B cell (primary cell): Measurements from ENCODE around the gene FMNL1. TPM values are rescaled to one million over a fixed set of nuclear protein-coding genes. Genes with fewer than 3 reads are reported as not detected.

Source experiments
- ATAC-seq: fragments of 200-7000 bp; cut with Tn5 transposase; one replicate; pipeline ENCODE4 v1.10.0; 2021; ENCODE audit warnings: low read depth, mild to moderate bottlenecking, moderate number of reproducible peaks, moderate library complexity
- CTCF ChIA-PET: fragments of 350-600 bp; sonication (Branson Sonifier 250); formaldehyde crosslinking; loops from one replicate; lab custom pipeline; 2021; ENCODE audit warnings: antibody characterized with exemption, inconsistent platforms; lab: Charles Lee
- POLR2A ChIA-PET: fragments of 350-600 bp; sonication (Branson Sonifier 250); formaldehyde crosslinking; loops from one replicate; lab custom pipeline; 2021; ENCODE audit warnings: antibody characterized with exemption; lab: Charles Lee
- DNase-seq: peaks from one replicate; pipeline ENCODE4 v3.0.0; 2013
- H2AFZ ChIP-seq: 2 replicates; pipeline ENCODE4 v1.6.1; 2012; ENCODE audit warnings: mild to moderate bottlenecking, low read depth, low read length; ENCODE audit not compliant: insufficient read depth, poor library complexity, severe bottlenecking
- H3K27ac ChIP-seq, 2 donors: 1 replicate in 1 of 2; 2 replicates in 1 of 2; pipeline ENCODE4 v1.5.1; 2012 to 2013; ENCODE audit warnings: low read length in 2 of 2, mild to moderate bottlenecking in 2 of 2, moderate library complexity in 1 of 2
- H3K27me3 ChIP-seq, 4 experiments: fragments of 200-600 bp in 1 of 4; sonication (generic) in 1 of 4; replicated peaks in 1 of 4; 1 replicate in 2 of 4; 2 replicates in 2 of 4; pipeline versions ENCODE4 v1.6.1 to v1.7.0; 2013 to 2016; ENCODE audit warnings: low read length in 3 of 4, mild to moderate bottlenecking in 2 of 4, mixed read lengths in 1 of 4, moderate library complexity in 1 of 4; ENCODE audit not compliant: insufficient read depth in 4 of 4, control insufficient read depth in 3 of 4; ENCODE audit errors: control extremely low read depth in 1 of 4
- H3K36me3 ChIP-seq, 2 experiments: replicated peaks in 1 of 2; 1 replicate in 1 of 2; 2 replicates in 1 of 2; pipeline versions ENCODE4 v1.6.1 to v1.7.1; 2013; ENCODE audit warnings: low read length in 1 of 2; ENCODE audit not compliant: insufficient read depth in 2 of 2, control insufficient read depth in 1 of 2; ENCODE audit errors: control extremely low read depth in 1 of 2, extremely low read depth in 1 of 2
- H3K4me1 ChIP-seq, 2 donors: fragments of 200-600 bp in 1 of 2; sonication (generic) in 1 of 2; 1 replicate in 1 of 2; 2 replicates in 1 of 2; pipeline versions ENCODE4 v1.5.1 to v1.6.1; 2013 to 2017; ENCODE audit warnings: low read length in 2 of 2; ENCODE audit not compliant: control insufficient read depth in 2 of 2, insufficient read depth in 2 of 2
- H3K4me2 ChIP-seq: replicated peaks from 2 replicates; pipeline ENCODE3; 2012; ENCODE audit warnings: mild to moderate bottlenecking, low read depth, low read length; ENCODE audit not compliant: poor library complexity, severe bottlenecking
- H3K4me3 ChIP-seq, 5 experiments: fragments of 200-600 bp in 1 of 5; sonication (generic) in 1 of 5; 1 replicate in 3 of 5; 2 replicates in 2 of 5; pipeline versions ENCODE4 v1.5.1 to v1.7.0; 2011 to 2016; ENCODE audit warnings: low read length in 4 of 5, mild to moderate bottlenecking in 4 of 5, low read depth in 2 of 5, control low read depth in 1 of 5, moderate library complexity in 1 of 5; ENCODE audit not compliant: insufficient read depth in 1 of 5; ENCODE audit errors: control extremely low read depth in 1 of 5, extremely low read depth in 1 of 5
- H3K79me2 ChIP-seq: fragments of 200-600 bp; sonication (generic); one replicate; pipeline ENCODE4 v1.6.0; 2016; ENCODE audit warnings: low read length; ENCODE audit not compliant: control insufficient read depth, insufficient read depth
- H3K9ac ChIP-seq: fragments of 200-600 bp; sonication (generic); 2 replicates; pipeline ENCODE4 v1.6.1; 2017; ENCODE audit warnings: mild to moderate bottlenecking, low read length, moderate library complexity
- H3K9me3 ChIP-seq, 3 donors: one replicate each; pipeline versions ENCODE4 v1.6.1 to v1.7.1; 2013; ENCODE audit warnings: low read length in 2 of 3; ENCODE audit not compliant: control insufficient read depth in 2 of 3, insufficient read depth in 1 of 3; ENCODE audit errors: control extremely low read depth in 1 of 3
- H4K20me1 ChIP-seq: 2 replicates; pipeline ENCODE4 v1.6.0; 2012; ENCODE audit warnings: mild to moderate bottlenecking, low read length; ENCODE audit not compliant: insufficient read depth, control insufficient read depth, poor library complexity, severe bottlenecking
- H3K27ac Mint-ChIP-seq: one replicate; pipeline ENCODE4 v1.8.0; 2021; ENCODE audit warnings: mixed read lengths
- H3K27me3 Mint-ChIP-seq: one replicate; pipeline ENCODE4 v1.8.0; 2021; ENCODE audit warnings: mixed read lengths
- H3K4me1 Mint-ChIP-seq: one replicate; pipeline ENCODE4 v1.8.0; 2021; ENCODE audit warnings: mixed read lengths
- H3K4me3 Mint-ChIP-seq: one replicate; pipeline ENCODE4 v1.8.0; 2021; ENCODE audit warnings: mixed read lengths
- H3K9me3 Mint-ChIP-seq: one replicate; pipeline ENCODE4 v1.8.0; 2022; ENCODE audit warnings: mixed read lengths; ENCODE audit not compliant: insufficient read depth
- CTCF ChIP-seq: fragments of 200-600 bp; IDR thresholded peaks from one replicate; pipeline ENCODE4 v1.8.0; 2022; ENCODE audit warnings: antibody characterized with exemption, mild to moderate bottlenecking
- EZH2 ChIP-seq: IDR thresholded peaks from 2 replicates; pipeline ENCODE4 v1.6.1; 2012; ENCODE audit warnings: borderline replicate concordance, low read depth, mild to moderate bottlenecking, moderate library complexity, low read length; ENCODE audit not compliant: insufficient read depth, poor library complexity, severe bottlenecking
- WGBS: methylation state at CpG from one replicate; pipeline ENCODE4 v1.1.5; 2013; ENCODE audit warnings: missing lambda C conversion rate; ENCODE audit not compliant: insufficient coverage; 5-methylcytosine and 5-hydroxymethylcytosine counted together
- intact Hi-C: fragments of 100-400 bp; cut with micrococcal nuclease; formaldehyde crosslinking; loops from one replicate; pipeline ENCODE4 v1.10.0; 2022
- polyA plus RNA-seq: library from polyadenylated mRNA; depleted of rRNA; stranded (reverse); fragments of >200 nt; gene quantifications from 2 replicates; pipeline ENCODE4 v1.2.3, GENCODE V29; 2012
- total RNA-seq, 2 donors: library from RNA; stranded (reverse); fragments of 120-200 nt in 1 of 2; gene quantifications; 1 replicate in 1 of 2; 2 replicates in 1 of 2; pipeline versions ENCODE4 v1.2.3 to v1.2.4, GENCODE V29; 2013 to 2022

The FMNL1 gene
- total and polyA plus RNA-seq, 2 donors (not counting 1 experiment from before 2014, with no cell fraction given), result 386 to 663 TPM

DNA sequence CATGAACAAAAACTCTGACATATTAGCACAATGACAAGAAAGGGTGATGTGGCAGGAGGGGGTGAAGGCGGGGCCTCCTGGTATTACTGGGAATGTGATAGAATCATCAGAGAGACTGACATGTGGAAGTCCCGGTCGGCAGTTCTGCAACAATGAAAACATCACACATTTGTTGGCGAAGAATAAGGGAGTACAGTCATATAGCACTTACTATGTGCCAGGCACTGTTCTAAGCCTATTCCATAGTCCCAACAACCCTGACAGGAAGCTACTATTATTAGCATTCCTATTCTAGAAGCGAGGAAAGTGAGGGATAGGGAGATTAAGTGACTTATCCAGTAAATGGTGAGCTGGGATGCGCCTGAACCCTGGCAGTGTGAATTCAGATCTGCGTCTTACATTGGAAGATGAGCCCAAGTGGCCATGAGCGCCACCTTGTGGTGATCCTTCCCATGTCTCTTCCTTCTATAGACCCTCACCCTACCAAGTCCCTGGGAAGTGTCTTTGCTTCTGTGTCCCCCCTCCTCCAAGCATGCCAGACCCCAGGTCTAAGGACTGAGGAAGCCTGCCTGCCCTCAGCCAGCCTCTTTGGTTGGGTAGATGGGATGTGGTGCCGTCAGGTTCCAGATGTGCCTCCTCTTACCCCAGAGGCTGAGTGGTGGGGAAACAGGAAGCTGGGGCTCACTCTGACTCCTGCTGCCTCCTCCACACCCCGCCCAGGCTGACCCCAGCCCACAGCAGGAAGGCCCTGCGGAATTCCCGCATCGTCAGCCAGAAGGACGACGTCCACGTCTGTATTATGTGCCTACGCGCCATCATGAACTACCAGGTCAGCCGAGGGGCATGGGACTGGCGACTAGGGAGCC lies 14.0 kb downstream of the FMNL1 start:
- H3K36me3 ChIP-seq, result peaks cover 3 to 95% of the 10 kb centered on the region in 2 experiments
- DNase-seq, result peak; percentile 87
- Mint-ChIP-seq H3K4me1 (peaks cover 47% of the 10 kb centered on the region), H3K27ac (peak overlapping the region; percentile 82), H3K9me3 (no peaks in the 10 kb centered on the region), H3K27me3 (no peaks in the 10 kb centered on the region), H3K4me3 (no peak overlapping the region)
- H3K27ac ChIP-seq, result peak overlapping the region; percentile 0 to 43
- peaks cover 68% of the 10 kb centered on the region for H3K79me2 ChIP-seq
- CTCF ChIA-PET, result interaction anchor here (0.6 to 24.6 kb wide), 26 partner anchors 8 to 179 kb away, joined by 3 to 737 read pairs (median 6); partner anchors contain the start of genes ACBD4, FMNL1, HEXIM2 and MAP3K14
- H3K4me1 ChIP-seq, result peaks cover 18 to 45% of the 10 kb centered on the region in 2 donors
- no peaks in the 10 kb centered on the region for H3K27me3 ChIP-seq
- H4K20me1 ChIP-seq, result peaks cover 88% of the 10 kb centered on the region
- no peak overlapping the region for H3K9ac ChIP-seq
- ATAC-seq, result peak; percentile 56
- no peak overlapping the region for H3K4me3 ChIP-seq
- WGBS, result 77% methylated on average over 14 of the region's 20 CpGs
- H2AFZ ChIP-seq, result no peak overlapping the region
- TF ChIP-seq EZH2, result no peak
- peak; percentile 83 for TF ChIP-seq CTCF
- POLR2A ChIA-PET, result interaction anchor here (0.9 to 9.9 kb wide), 6 partner anchors 10 to 87 kb away, joined by 5 to 149 read pairs (median 6); partner anchors contain the start of genes FMNL1 and HEXIM1
- intact Hi-C loops, result loop anchor here (1.0 to 2.0 kb wide), 5 partner anchors 9 to 150 kb away; no protein-coding TSS in a partner anchor
- H3K9me3 ChIP-seq, result no peaks in the 10 kb centered on the region
- H3K4me2 ChIP-seq, result peak overlapping the region; percentile 4
